Stimulated activated effector memory CD8-positive, alpha-beta T cell treated with anti-CD3 and anti-CD28 coated beads, Interleukin-12 subunit alpha, Interleukin-12 subunit beta, amount 100 ng/mL, for 72 hours (primary cell): ENCODE data around the gene HOXC6.
"Not testable (repeated sequence)": the region's sequence is repeated elsewhere in the genome, so short reads cannot be mapped to it uniquely, and the experiment has no call there.

ENCODE experiments used
- ATAC-seq: fragments of 150-1000 bp; cut with Tn5 transposase; 2 replicates; pipeline ENCODE4 v1.10.0; 2021
- DNase-seq, 2 donors: peaks; one replicate each; pipeline ENCODE4 v3.0.0; 2021 to 2022; ENCODE audit warnings: low spot score in 2 of 2
- H3K27ac Mint-ChIP-seq: one replicate; pipeline ENCODE4 v1.8.0; 2022; ENCODE audit warnings: mild to moderate bottlenecking, mixed read lengths
- H3K36me3 Mint-ChIP-seq: one replicate; pipeline ENCODE4 v1.8.0; 2022; ENCODE audit warnings: mild to moderate bottlenecking, mixed read lengths
- H3K4me1 Mint-ChIP-seq: one replicate; pipeline ENCODE4 v1.8.0; 2022; ENCODE audit warnings: mixed read lengths
- H3K4me3 Mint-ChIP-seq: one replicate; pipeline ENCODE4 v1.8.0; 2022; ENCODE audit warnings: mild to moderate bottlenecking, mixed read lengths
- H3K9me3 Mint-ChIP-seq: one replicate; pipeline ENCODE4 v1.8.0; 2022; ENCODE audit warnings: mixed read lengths

Gene HOXC6

DNA sequence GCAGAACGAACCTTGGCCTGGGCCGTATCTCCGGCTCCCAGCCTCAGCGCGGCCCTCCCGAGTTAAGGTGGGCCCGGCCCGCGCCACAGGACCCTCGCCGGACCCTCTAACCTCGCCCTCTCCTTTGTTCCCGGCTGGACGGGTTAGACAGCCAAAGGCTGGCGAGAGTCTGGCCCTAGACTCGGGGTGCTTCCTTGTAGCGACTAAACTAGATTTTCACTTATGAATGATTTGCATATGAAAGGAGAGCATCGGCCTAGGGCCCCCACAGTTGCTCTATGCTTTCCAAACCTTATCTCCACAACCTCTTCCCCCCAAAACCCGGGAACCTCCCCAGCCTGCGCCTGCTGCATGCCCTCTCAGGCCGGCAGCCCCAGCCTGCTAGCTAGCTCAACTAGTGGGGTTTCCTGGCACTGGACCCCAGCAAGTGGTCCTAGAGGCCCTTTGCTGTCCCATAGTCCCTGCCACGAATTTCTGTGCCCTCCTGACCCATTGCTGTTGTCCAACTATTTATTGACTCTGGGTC is 6.6 kb downstream of the HOXC6 start:
- ATAC-seq, result no peak
- Mint-ChIP-seq H3K9me3 (no peaks in the 10 kb centered on the region), H3K27ac (no peak overlapping the region), H3K36me3 (no peaks in the 10 kb centered on the region), H3K4me1 (peaks cover 16% of the 10 kb centered on the region), H3K4me3 (peak overlapping the region; percentile 71)
- no peak for DNase-seq

DNA sequence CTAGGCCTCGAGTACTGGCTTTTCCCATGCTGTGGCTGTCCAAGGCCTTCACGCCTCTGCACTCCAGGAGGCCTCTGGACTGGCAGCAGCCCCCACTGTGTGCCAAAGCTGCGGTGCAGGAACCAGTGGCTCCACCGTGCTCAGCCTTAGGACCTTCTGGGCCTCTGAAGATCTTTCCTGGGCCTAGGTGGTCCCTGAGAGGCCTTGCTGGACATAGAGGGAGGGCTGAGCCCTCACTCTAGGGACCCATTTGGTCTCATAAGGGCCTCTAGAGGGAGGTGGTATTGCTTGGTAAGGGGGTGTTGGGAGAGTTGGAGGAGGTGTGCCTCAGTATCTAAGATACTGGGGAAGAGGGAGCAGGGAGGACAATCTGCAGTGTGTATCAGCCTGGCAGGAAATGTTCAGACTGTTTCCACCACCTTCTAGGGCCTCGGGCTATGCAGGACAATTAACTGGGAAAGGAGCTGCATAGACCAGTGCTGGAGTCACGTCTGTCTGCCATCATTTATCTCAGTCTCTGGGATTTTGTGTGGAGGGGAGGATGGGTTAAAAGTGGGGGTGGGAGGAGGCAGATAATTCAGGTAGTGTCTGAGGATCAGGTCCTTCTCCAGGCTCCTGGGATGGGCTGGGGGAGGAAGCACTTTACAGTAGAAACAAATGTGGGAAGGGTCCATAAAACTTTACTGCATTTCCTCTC is 7.5 kb downstream of the HOXC6 start:
- no peaks in the 10 kb centered on the region for H3K36me3 Mint-ChIP-seq
- no peak overlapping the region for H3K27ac Mint-ChIP-seq
- ATAC-seq (no peak), DNase-seq (no peak)
- H3K9me3 Mint-ChIP-seq, result no peaks in the 10 kb centered on the region
- peaks cover 16% of the 10 kb centered on the region for H3K4me1 Mint-ChIP-seq
- no peak overlapping the region for H3K4me3 Mint-ChIP-seq

DNA sequence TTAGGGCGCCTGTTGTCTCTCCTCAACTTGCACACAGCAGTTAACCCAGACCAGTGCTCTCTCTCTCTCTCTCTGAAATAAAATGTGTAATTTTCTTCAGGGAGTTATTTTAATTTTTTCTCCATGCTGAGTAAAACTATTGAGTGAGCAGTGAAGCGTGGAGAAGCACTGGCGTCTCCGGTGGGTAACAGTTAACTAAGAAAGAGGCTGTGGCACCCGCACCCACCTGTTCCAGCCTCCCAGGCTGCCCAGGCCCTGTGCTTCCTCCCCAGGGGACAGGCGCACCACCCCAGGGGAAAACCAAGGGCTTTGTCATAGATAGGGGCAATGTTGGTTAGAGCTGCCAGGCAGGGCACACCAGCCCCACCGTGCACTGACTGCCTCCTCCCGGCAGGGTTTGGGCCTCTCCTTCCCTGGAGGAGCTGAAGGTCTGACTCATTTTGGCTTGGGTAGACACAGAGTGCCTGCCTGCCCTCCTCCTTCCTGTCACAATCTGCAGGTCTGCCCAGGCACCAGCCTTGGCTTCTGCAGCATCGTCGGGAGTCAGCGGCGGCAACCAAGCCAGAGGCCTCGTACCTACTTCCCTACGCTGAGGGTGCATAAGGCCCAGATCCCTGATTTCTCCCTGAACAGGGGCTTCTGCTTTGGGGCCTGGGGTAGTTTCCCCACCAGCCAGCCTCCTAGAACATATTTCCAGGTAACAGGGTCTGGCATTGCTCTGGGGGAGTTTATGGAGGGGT is 8.6 kb downstream of the HOXC6 start:
- DNase-seq (no peak), ATAC-seq (no peak)
- no peak overlapping the region for H3K27ac Mint-ChIP-seq
- H3K4me1 Mint-ChIP-seq, result peaks cover 16% of the 10 kb centered on the region
- H3K4me3 Mint-ChIP-seq, result no peak overlapping the region
- H3K9me3 Mint-ChIP-seq, result no peaks in the 10 kb centered on the region
- H3K36me3 Mint-ChIP-seq, result no peaks in the 10 kb centered on the region

DNA sequence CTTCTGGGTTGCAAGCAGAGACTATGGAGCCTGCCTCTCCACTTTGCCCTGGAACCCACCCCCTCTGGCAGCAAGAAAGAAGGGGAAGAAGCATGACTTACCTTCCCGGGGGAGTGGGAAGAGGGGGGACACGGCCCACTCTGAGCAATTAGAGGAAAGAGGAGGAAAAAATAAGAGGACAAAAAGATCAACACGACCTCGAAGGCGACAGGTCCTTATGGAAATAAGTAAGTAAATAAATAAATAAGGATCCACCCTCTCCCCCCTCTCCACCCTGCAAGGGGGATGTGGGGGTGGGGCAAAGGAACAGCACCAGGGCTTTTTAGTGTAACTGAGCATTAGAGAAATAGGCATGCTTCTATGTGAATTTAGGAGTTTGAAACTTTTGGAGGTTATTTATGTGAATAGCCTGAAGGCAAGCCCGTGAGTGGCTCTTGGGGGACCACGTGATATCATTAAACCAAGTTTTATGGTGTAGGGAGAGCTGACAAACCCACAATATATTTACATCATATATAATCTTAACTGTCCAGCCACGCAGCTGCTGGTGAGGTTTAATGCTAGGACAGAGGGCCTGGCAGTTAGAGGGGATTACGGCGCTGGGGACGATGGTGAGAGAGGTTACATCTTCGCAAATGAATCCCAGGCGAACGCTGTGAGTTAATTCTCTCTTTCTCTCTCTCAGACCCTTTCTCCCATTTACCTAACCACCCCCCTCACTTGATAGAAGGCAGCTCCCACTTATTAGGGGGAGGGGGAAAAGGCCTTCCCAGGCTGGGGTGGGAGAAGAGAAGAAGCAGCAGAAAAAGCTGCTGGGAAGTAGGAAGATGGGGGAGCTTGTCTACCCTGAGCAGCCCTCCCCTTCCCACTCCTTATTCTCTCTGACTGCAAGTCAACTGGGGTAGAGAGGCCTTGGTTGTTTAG is 9.4 kb downstream of the HOXC6 start:
- Mint-ChIP-seq H3K27ac (no peak overlapping the region), H3K9me3 (no peaks in the 10 kb centered on the region), H3K4me1 (peaks cover 14% of the 10 kb centered on the region), H3K4me3 (no peak overlapping the region), H3K36me3 (no peaks in the 10 kb centered on the region)
- DNase-seq (no peak), ATAC-seq (no peak)

DNA sequence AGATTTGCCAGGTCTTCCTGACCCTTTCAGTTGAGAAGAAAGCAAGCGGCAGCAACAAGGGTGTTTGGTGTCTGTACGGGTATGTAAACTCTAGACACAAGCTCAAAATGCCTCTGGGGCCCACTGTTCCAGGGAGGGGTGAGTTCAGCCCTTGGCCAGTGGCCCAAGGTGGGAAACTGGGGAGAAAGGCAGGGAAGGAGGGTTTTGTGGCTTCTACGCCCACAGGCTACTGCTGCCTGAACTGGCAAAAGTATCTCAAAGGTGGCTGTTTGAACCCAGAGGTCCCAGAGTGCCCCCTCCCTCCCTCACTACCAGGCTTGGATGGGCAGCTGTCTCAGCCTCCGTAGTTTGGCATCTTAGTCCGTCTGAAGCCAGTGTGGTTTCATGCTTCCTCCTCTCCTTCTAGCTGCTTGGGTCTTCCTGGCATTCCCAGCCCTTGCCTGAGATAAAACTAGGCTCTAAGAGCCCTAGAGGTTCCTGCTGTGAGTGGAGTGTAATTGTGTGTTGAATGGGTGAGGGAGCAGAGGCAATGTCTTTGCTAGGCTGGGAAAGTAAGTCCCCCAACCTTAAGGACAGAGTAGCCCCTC is 10.1 kb downstream of the HOXC6 start:
- Mint-ChIP-seq H3K4me1 (peaks cover 9% of the 10 kb centered on the region), H3K27ac (no peak overlapping the region), H3K9me3 (no peaks in the 10 kb centered on the region), H3K36me3 (no peaks in the 10 kb centered on the region), H3K4me3 (no peak overlapping the region)
- DNase-seq (no peak), ATAC-seq (no peak)

DNA sequence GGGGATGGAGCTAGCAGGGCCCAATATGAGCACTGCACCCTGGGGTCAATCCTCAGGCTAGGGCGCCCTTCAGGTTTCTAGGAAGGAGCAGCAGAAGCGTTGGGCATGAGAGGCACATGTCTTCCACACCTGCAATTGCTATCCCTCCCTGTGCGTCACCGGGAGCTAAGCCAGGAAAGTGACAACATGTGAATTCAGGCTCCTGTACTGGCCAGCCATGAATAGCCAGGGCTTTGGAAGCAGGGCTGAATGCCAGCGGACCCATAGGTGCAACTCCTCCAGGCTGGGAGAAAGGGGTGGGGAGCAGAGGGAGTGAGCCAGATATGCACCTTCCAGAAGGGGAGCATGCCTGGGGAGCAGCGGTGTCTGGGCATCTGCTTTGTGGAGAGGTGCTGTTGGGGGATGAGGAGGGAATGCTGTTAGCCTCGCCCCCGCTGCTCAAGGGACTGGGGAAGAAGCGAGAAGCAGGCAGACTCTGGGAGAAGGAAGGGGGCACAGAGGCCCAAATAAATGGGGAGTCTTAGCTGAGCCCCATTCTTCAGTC is 10.7 kb downstream of the HOXC6 start:
- DNase-seq (no peak), ATAC-seq (no peak)
- Mint-ChIP-seq H3K4me3 (no peak overlapping the region), H3K4me1 (peaks cover 5% of the 10 kb centered on the region), H3K36me3 (no peaks in the 10 kb centered on the region), H3K9me3 (no peaks in the 10 kb centered on the region), H3K27ac (no peak overlapping the region)

DNA sequence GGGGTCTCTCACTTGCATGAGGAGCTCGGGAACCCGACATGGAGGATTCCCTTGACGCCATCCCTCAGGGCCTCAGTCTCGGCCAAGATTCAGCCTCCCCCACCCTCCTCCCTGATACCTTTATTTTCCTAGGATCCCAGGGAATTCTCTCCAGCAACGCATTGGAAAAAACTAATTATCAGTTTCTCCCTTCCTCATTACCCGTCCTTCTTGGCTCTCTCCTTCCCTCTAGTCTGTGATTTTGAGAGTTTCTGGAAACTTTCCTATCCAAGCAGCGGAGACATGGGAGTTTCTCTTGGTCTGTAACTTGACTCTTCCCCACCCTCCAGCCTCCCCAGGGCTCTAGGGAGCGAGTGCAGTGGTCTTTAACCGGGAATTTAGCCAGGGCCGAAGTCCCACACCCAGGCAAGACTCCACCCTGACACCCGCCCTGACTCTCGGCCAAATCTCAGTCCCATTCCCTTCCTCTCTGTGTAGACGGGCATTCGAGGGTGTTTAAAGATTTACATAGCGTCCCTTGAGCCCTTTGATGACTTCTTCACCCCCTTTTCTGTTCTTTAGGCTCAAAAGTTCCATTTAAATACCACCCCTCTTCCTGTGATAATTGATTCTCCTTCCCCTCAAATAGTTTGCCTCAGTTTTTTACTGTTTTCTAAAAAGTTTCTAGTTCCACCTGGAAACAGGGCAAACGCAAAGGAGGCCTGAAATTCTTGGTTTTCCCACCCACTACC is 11.3 kb downstream of the HOXC6 start:
- no peaks in the 10 kb centered on the region for H3K9me3 Mint-ChIP-seq
- ATAC-seq (no peak), DNase-seq (no peak)
- H3K4me3 Mint-ChIP-seq, result no peak overlapping the region
- H3K36me3 Mint-ChIP-seq, result no peaks in the 10 kb centered on the region
- H3K4me1 Mint-ChIP-seq, result peaks cover 5% of the 10 kb centered on the region
- no peak overlapping the region for H3K27ac Mint-ChIP-seq

DNA sequence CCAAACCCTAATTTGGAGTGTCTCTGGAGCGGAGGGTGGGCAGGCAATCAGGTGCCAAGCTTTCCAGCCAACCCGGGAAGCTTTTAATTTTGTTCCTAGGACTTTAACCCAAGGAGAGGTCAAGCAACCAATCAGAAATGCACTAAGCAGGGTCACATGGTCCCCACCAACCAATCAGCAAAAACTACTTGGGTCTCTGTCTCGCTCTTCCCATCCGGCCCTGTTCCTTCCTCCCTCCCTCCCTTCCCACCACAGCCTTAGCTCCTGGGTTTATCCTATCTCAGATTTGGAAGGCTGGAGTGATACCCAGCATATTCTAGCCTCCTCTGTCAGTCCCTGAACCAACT is 11.9 kb downstream of the HOXC6 start:
- Mint-ChIP-seq H3K4me1 (peaks cover 1% of the 10 kb centered on the region), H3K4me3 (no peak overlapping the region), H3K36me3 (no peaks in the 10 kb centered on the region), H3K27ac (no peak overlapping the region), H3K9me3 (no peaks in the 10 kb centered on the region)
- ATAC-seq (no peak), DNase-seq (no peak)

DNA sequence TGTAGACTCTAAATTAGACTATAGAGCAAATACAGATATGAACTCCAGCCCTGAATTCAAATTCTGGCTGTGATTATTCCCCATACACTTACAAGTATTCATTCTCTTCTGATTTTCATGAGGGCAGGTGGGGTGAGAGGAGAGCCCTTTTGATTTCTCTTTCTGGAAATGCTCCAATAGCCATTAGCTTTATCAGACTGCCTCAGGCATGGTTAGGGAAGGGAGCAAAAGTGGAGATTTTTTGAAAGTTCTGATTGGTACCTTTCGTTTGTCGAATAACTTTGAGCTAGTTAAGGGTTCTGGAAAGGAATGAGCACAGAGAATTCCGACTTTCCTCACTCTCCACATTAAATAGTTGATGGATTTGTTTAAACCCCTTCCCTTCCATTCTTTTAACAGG is 12.4 kb downstream of the HOXC6 start:
- H3K4me3 Mint-ChIP-seq, result no peak overlapping the region
- H3K27ac Mint-ChIP-seq, result no peak overlapping the region
- no peak for DNase-seq
- no peaks in the 10 kb centered on the region for H3K9me3 Mint-ChIP-seq
- no peak for ATAC-seq
- H3K4me1 Mint-ChIP-seq, result no peaks in the 10 kb centered on the region
- no peaks in the 10 kb centered on the region for H3K36me3 Mint-ChIP-seq

DNA sequence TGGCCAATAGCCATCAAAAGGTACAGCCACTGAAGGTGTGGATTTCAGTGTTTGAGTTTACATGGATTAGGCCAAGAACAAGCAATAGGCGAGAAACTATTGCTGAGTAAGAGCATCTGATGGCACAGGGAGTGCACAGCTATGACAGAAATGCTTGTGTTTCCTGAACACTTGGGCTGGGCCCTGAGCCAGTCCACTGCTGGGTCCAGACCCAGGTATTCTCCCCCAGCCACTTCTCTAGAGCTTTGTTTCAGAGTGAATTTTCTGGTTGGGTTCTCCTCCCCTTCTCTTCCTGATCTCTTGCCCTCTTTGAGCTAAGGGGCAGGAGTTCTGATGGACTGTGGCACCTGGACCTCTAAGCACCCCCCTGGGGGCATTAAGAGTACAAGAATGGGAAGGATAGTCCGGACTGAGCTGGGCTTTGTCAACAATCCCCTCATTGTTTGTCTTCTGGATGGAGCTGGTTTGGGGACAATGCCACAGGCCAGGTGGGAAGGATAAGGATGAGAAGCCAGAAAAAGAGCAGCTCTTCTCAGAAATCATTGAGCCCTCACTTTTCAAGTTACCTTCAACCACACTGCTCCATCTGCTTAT is 13.0 kb downstream of the HOXC6 start:
- Mint-ChIP-seq H3K27ac (no peak overlapping the region), H3K36me3 (no peaks in the 10 kb centered on the region), H3K4me3 (no peak overlapping the region), H3K9me3 (no peaks in the 10 kb centered on the region), H3K4me1 (no peaks in the 10 kb centered on the region)
- no peak for DNase-seq
- ATAC-seq, result no peak

DNA sequence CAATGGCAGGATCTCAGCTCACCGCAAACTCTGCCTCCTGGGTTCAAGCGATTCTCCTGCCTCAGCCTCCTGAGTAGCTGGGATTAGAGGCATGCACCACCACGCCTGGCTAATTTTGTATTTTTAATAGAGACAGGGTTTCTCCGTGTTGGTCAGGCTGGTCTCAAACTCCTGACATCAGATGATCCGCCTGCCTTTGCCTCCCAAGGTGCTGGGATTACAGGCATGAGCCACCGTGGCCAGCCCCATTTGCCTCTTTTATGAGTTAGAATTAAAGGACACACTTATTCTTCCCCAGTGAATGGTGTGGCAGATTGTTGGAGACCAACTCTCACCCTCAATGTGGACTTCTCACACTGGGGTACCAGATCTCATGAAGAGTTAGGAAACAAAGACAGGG is 13.8 kb downstream of the HOXC6 start:
- not testable (repeated sequence) for DNase-seq, H3K9me3 Mint-ChIP-seq, H3K4me1 Mint-ChIP-seq, H3K27ac Mint-ChIP-seq, H3K36me3 Mint-ChIP-seq, ATAC-seq, H3K4me3 Mint-ChIP-seq

DNA sequence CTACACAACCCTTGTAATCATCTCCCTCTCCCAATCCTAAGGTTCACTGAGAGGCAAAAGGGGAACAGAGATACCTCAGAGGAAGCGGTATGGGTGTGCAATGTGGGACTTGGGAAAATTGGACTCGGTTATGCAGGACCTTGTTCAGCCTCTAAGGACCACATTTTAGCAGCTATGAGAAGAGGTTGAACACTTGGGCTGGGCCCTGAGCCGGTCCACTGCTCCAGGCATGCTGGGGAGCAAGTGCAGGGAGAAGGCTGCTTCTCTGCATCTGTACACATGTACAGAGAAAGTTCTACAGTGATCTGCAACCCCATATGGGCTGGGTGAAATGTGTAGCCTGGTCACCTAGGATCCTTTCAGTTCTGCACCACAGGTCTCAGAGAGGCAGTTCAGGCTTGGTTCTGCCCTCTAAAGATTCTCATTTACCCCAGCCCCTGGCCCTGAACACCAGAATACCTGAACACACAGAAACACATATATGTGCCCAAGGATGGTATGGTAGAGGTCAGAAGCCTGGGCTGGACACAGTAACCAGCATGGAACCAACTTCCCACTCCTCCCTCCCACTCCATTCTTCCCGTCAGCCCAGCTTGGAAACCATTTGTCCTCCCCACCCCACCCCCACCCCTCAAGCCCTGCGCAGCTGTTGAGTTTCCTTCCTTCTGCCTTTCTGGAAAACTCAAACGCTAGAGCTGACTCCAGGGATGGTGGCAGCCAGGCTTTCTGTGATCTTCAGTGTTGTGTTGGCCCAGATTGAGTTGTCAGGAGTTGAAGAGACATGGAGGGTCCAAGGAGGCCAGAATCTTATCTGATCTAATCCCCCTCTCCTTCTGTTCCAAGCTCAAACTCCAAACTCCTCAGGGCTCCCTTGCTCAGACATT is 15.0 kb downstream of the HOXC6 start:
- Mint-ChIP-seq H3K9me3 (no peaks in the 10 kb centered on the region), H3K27ac (no peak overlapping the region), H3K4me1 (peaks cover 6% of the 10 kb centered on the region), H3K36me3 (no peaks in the 10 kb centered on the region), H3K4me3 (no peak overlapping the region)
- no peak for DNase-seq
- no peak for ATAC-seq

DNA sequence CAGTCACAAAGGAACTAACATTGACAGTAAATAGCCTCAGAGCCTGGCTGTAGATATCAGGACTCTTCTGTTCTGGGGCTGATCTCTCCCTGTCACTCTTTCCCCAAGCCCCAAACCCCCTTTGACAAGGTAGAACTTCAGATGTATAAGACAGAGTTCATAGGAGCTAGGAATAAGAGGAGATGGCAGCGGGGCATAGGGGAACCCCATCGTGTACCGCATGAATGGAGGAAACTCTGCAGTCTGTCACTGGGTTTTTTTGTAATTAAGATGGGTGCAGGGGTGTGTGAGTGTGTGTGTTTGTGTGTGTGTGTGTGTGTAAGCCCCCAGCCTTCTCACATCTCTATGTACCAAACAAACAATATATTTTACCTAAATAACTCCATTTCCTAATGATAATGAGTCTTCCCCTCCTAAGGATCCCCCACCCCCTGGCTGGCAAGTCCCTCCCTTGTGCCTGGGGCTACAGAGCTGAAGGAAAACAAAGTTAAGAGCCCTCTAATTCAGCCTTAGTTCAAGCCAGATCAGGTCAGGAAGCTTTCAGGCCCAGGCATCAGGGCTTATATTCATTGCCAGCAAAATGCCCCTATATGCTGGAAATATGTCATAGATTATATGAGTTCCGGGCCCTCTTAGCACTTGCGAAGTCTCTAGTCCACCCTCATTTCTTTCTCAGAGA is 16.3 kb downstream of the HOXC6 start:
- no peak overlapping the region for H3K27ac Mint-ChIP-seq
- H3K9me3 Mint-ChIP-seq, result no peaks in the 10 kb centered on the region
- H3K4me1 Mint-ChIP-seq, result peaks cover 6% of the 10 kb centered on the region
- no peak overlapping the region for H3K4me3 Mint-ChIP-seq
- ATAC-seq, result no peak
- DNase-seq, result no peak
- no peaks in the 10 kb centered on the region for H3K36me3 Mint-ChIP-seq
